DOHH2 (cell line): ENCODE results near the gene TMTC1.

Experiments used
- H3F3A ChIP-seq: fragments of 200-600 bp; sonication (generic), shearing (Covaris generic); 2 replicates; pipeline ENCODE4 v1.6.0; 2016; ENCODE audit warnings: antibody characterized with exemption, mild to moderate bottlenecking; ENCODE audit not compliant: control insufficient read depth, insufficient read depth
- H3K27ac ChIP-seq: fragments of 200-600 bp; sonication (generic); 2 replicates; pipeline ENCODE4 v1.5.1; 2014; ENCODE audit warnings: low read depth, mild to moderate bottlenecking, low read length, moderate library complexity
- H3K27me3 ChIP-seq: fragments of 200-600 bp; sonication (generic); 2 replicates; pipeline ENCODE4 v1.6.1; 2014; ENCODE audit warnings: mild to moderate bottlenecking, low read length, mixed read lengths; ENCODE audit not compliant: control insufficient read depth
- H3K36me3 ChIP-seq: fragments of 200-600 bp; sonication (generic); 2 replicates; pipeline ENCODE4 v1.6.1; 2014; ENCODE audit warnings: mild to moderate bottlenecking, low read length, moderate library complexity, mixed read lengths; ENCODE audit not compliant: control insufficient read depth
- H3K4me1 ChIP-seq: fragments of 200-600 bp; sonication (generic); 2 replicates; pipeline ENCODE4 v1.6.1; 2014; ENCODE audit warnings: mild to moderate bottlenecking, low read length, mixed read lengths; ENCODE audit not compliant: control insufficient read depth
- H3K4me2 ChIP-seq: fragments of 200-600 bp; sonication (generic); 2 replicates; pipeline ENCODE4 v1.6.0; 2014; ENCODE audit warnings: mild to moderate bottlenecking, low read length, moderate library complexity
- H3K4me3 ChIP-seq: fragments of 200-600 bp; sonication (generic); 2 replicates; pipeline ENCODE4 v1.5.1; 2014; ENCODE audit warnings: mild to moderate bottlenecking, low read length, mixed read lengths
- H3K79me2 ChIP-seq: fragments of 200-600 bp; sonication (generic); 2 replicates; pipeline ENCODE4 v1.6.1; 2014; ENCODE audit warnings: mild to moderate bottlenecking, low read length, mixed read lengths; ENCODE audit not compliant: control insufficient read depth
- H3K9me2 ChIP-seq: fragments of 200-600 bp; sonication (generic); replicated peaks from 2 replicates; pipeline ENCODE4 v1.6.1; 2014; ENCODE audit warnings: mild to moderate bottlenecking, low read length, mixed read lengths; ENCODE audit not compliant: control insufficient read depth
- H3K9me3 ChIP-seq: fragments of 200-600 bp; sonication (generic); 2 replicates; pipeline ENCODE4 v1.6.1; 2014; ENCODE audit warnings: antibody characterized with exemption, low read length, mixed read lengths; ENCODE audit not compliant: control insufficient read depth, insufficient read depth
- H4K20me1 ChIP-seq: fragments of 200-600 bp; sonication (generic); 2 replicates; pipeline ENCODE4 v1.6.0; 2014; ENCODE audit warnings: low read depth, mild to moderate bottlenecking, antibody characterized with exemption, low read length, moderate library complexity; ENCODE audit not compliant: control insufficient read depth, insufficient read depth
- EZH2phosphoT487 ChIP-seq: fragments of 200-600 bp; sonication (generic); IDR thresholded peaks from 2 replicates; pipeline ENCODE4 v1.6.1; 2017; ENCODE audit warnings: borderline replicate concordance, mild to moderate bottlenecking, antibody characterized with exemption, low read length, moderate library complexity, mixed read lengths
- TF ChIP-seq, protein P1 (sequence below): fragments of 200-600 bp; sonication (generic); IDR thresholded peaks from one replicate; pipeline ENCODE4 v1.5.1; 2014; ENCODE audit warnings: antibody characterized with exemption, mild to moderate bottlenecking, low read depth, low read length; ENCODE audit not compliant: poor library complexity, severe bottlenecking

The TMTC1 gene

DNA sequence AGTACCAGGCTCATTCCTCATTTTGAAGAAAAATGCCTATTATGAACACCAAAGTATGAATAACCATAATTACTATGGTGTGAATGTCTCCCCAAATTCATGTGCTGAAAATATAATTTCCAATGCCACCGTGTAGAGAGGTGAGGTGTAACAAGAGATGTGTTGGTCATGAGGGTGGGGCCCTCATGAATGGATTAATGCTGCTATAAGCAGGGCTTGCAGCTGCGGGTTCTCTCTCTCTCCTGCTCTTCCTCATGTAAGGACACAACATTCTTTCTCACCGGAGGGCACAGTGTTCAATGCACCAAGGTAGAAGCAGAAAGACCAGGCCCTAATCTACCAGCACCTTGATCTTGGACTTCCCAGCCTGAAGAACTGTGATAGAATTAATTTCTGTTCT is 70.0 kb downstream of the TMTC1 start:
- Histone ChIP-seq H4K20me1 (no peaks in the 10 kb centered on the region), H3K9me3 (no peaks in the 10 kb centered on the region), H3K79me2 (no peaks in the 10 kb centered on the region), H3K27ac (no peak overlapping the region), H3K4me3 (no peak overlapping the region), H3K36me3 (no peaks in the 10 kb centered on the region), H3F3A (no peaks in the 10 kb centered on the region), H3K27me3 (no peaks in the 10 kb centered on the region), H3K4me1 (no peaks in the 10 kb centered on the region), H3K9me2 (no peaks in the 10 kb centered on the region), H3K4me2 (no peak overlapping the region)
- no peak for TF ChIP-seq EZH2phosphoT487
- TF ChIP-seq, protein P1, sequence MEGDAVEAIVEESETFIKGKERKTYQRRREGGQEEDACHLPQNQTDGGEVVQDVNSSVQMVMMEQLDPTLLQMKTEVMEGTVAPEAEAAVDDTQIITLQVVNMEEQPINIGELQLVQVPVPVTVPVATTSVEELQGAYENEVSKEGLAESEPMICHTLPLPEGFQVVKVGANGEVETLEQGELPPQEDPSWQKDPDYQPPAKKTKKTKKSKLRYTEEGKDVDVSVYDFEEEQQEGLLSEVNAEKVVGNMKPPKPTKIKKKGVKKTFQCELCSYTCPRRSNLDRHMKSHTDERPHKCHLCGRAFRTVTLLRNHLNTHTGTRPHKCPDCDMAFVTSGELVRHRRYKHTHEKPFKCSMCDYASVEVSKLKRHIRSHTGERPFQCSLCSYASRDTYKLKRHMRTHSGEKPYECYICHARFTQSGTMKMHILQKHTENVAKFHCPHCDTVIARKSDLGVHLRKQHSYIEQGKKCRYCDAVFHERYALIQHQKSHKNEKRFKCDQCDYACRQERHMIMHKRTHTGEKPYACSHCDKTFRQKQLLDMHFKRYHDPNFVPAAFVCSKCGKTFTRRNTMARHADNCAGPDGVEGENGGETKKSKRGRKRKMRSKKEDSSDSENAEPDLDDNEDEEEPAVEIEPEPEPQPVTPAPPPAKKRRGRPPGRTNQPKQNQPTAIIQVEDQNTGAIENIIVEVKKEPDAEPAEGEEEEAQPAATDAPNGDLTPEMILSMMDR: no peak

DNA sequence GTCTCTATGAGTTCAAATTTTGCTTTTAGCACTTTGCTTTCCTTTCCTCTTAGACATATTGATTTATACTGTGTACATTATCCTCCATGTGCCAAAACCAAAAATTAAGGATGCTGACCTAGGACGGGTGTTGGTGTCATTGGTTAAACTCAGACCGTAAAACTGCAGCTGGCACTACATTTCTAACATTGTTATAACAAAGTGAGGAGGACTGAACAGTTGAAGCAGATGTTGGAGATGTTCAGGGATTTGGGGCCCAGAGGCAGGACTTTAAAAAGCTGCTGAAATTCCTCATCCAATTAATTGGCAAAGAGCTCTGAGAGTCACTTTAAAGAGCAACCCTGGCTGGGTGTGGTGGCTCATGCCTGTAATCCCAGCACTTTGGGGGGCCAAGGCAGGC is 72.4 kb downstream of the TMTC1 start:
- Histone ChIP-seq H3K36me3 (no peaks in the 10 kb centered on the region), H3K27me3 (no peaks in the 10 kb centered on the region), H3K27ac (no peak overlapping the region), H3K4me2 (no peak overlapping the region), H3K4me3 (no peak overlapping the region), H3K9me2 (no peaks in the 10 kb centered on the region), H3F3A (no peaks in the 10 kb centered on the region), H3K4me1 (no peaks in the 10 kb centered on the region), H3K79me2 (no peaks in the 10 kb centered on the region), H3K9me3 (no peaks in the 10 kb centered on the region), H4K20me1 (no peaks in the 10 kb centered on the region)
- TF ChIP-seq EZH2phosphoT487: no peak
- TF ChIP-seq, protein P1: no peak

DNA sequence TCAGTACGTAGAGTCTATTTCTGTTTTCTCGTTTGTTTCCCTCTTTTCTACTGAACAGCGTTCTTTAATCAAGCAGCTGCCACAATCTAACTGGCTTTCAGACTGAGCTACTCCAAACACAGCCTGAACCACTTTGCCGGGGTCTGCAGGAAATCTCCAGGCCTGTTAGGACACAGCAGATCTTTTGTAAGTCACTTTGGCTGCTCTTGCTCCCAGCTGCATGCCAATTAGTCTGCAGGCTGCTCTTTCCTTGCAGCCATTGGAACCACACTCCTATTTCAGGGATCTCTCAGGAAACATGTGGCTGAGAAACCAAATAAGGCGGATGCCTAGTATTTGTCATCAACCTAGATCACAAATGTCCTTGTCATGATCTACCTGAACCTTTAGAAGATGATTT is 73.6 kb downstream of the TMTC1 start:
- Histone ChIP-seq H3K4me2 (no peak overlapping the region), H3F3A (no peaks in the 10 kb centered on the region), H3K27ac (no peak overlapping the region), H3K4me3 (no peak overlapping the region), H3K79me2 (no peaks in the 10 kb centered on the region), H3K36me3 (no peaks in the 10 kb centered on the region), H3K9me2 (no peaks in the 10 kb centered on the region), H3K4me1 (no peaks in the 10 kb centered on the region), H4K20me1 (no peaks in the 10 kb centered on the region), H3K27me3 (no peaks in the 10 kb centered on the region), H3K9me3 (no peaks in the 10 kb centered on the region)
- TF ChIP-seq, protein P1: no peak
- TF ChIP-seq EZH2phosphoT487: no peak
